ENCODE measurements around the gene PARD3B. TPM values are rescaled to one million over a fixed set of nuclear protein-coding genes. Genes with fewer than 3 reads are reported as not detected.

PARD3B gene
- total RNA-seq, 1 experiment from 2014 or later, result 6.4 TPM

- Histone ChIP-seq H2BK5ac (ENCODE audit: insufficient read length, low read length) (no peak overlapping the region), H3K9me3 (ENCODE audit: control insufficient read depth, low read depth, low read length) (no peaks in the 10 kb centered on the region), H2BK15ac (ENCODE audit: low read depth, low read length) (no peak overlapping the region), H3K9ac (ENCODE audit: extremely low read depth, insufficient read length, low read length) (no peak overlapping the region), H3K27me3 (ENCODE audit: insufficient read depth, low read length) (no peaks in the 10 kb centered on the region), H3K18ac (ENCODE audit: insufficient read length, low read depth, low read length) (no peak overlapping the region), H2BK12ac (ENCODE audit: insufficient read length, low read depth, low read length) (no peak overlapping the region), H2AFZ (ENCODE audit: low read length) (no peak overlapping the region), H3K27ac (ENCODE audit: insufficient read length, low read depth, low read length) (no peak overlapping the region), H3K4me2 (ENCODE audit: insufficient read depth, insufficient read length, low read length) (no peak overlapping the region), H2BK120ac (ENCODE audit: low read depth, low read length, poor library complexity, severe bottlenecking) (no peak overlapping the region), H3K14ac (ENCODE audit: insufficient read depth, low read length) (no peak overlapping the region), H3K23ac (ENCODE audit: insufficient read length, low read depth, low read length) (no peak overlapping the region), H3K4me1 (ENCODE audit: insufficient read depth, low read length) (no peaks in the 10 kb centered on the region), H3K56ac (ENCODE audit: insufficient read length, low read depth, low read length) (no peak overlapping the region), H4K20me1 (ENCODE audit: control insufficient read depth, insufficient read depth, insufficient read length) (no peaks in the 10 kb centered on the region), H3K23me2 (ENCODE audit: insufficient read length, low read depth, low read length, poor library complexity, severe bottlenecking) (no peaks in the 10 kb centered on the region), H3K4ac (ENCODE audit: low read depth, low read length) (no peak overlapping the region), H3K79me2 (ENCODE audit: insufficient read depth, low read length) (no peaks in the 10 kb centered on the region), H4K5ac (ENCODE audit: insufficient read length, low read depth, low read length) (no peak overlapping the region), H2AK5ac (ENCODE audit: insufficient read length, low read length) (no peak overlapping the region), H4K8ac (replicated peaks; ENCODE audit: insufficient read length, low read depth, low read length) (no peak overlapping the region), H3K79me1 (ENCODE audit: insufficient read depth, low read depth, low read length, poor library complexity, severe bottlenecking) (no peaks in the 10 kb centered on the region), H3T11ph (ENCODE audit: low read length) (no peak overlapping the region), H4K91ac (ENCODE audit: insufficient read length, low read depth, low read length) (no peak overlapping the region), H2BK20ac (ENCODE audit: low read depth, low read length, poor library complexity, severe bottlenecking) (no peak overlapping the region)
- H3K27ac Mint-ChIP-seq, result no peak overlapping the region
- DNase-seq, result no peak
- no peak overlapping the region for H3K4me3 Mint-ChIP-seq
- TF ChIP-seq, protein P1, sequence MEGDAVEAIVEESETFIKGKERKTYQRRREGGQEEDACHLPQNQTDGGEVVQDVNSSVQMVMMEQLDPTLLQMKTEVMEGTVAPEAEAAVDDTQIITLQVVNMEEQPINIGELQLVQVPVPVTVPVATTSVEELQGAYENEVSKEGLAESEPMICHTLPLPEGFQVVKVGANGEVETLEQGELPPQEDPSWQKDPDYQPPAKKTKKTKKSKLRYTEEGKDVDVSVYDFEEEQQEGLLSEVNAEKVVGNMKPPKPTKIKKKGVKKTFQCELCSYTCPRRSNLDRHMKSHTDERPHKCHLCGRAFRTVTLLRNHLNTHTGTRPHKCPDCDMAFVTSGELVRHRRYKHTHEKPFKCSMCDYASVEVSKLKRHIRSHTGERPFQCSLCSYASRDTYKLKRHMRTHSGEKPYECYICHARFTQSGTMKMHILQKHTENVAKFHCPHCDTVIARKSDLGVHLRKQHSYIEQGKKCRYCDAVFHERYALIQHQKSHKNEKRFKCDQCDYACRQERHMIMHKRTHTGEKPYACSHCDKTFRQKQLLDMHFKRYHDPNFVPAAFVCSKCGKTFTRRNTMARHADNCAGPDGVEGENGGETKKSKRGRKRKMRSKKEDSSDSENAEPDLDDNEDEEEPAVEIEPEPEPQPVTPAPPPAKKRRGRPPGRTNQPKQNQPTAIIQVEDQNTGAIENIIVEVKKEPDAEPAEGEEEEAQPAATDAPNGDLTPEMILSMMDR (conservative IDR thresholded peaks at IDR 0.05), result no peak
- 0 out of 4 replicates have a peak, but pooled peaks cover 0 to 3% of the 10 kb centered on the region in 2 experiments for H3K4me1 Mint-ChIP-seq
- peaks cover 0 to 6% (median 0%) of the 10 kb centered on the region in 3 experiments; a peak in 2 of 7 replicates for H3K36me3 Mint-ChIP-seq (ENCODE audit: insufficient read depth in 1 of 3, low read depth in 3 of 3)
- WGBS (ENCODE audit: extremely low coverage, insufficient read length, low lambda C conversion rate), result no CpG with 5 or more reads among the region's 2 CpGs
- peaks cover 2% of the 10 kb centered on the region; the same call in 1 of the 2 replicates for H3K27me3 Mint-ChIP-seq (ENCODE audit: low read depth)
- H3K9me3 Mint-ChIP-seq, result peaks cover 4 to 9% of the 10 kb centered on the region in 2 experiments; a peak in 4 of 5 replicates
Measured at GRCh38 chr2:204899983-204900382, 354.7 kb downstream of the PARD3B start.

All from H9 (cell line).